NT2/D1 (cell line): Measurements from ENCODE around the gene SPPL2B.

ENCODE experiments used
- DNase-seq: peaks from one replicate; pipeline ENCODE4 v3.0.0-alpha.2; 2011; ENCODE audit warnings: low read depth, low spot score
- H3K27me3 ChIP-seq: 2 replicates; pipeline ENCODE4 v1.6.0; 2011; ENCODE audit warnings: mild to moderate bottlenecking; ENCODE audit not compliant: insufficient read length, insufficient read depth
- H3K36me3 ChIP-seq: 2 replicates; pipeline ENCODE4 v1.6.1; 2011; ENCODE audit warnings: mild to moderate bottlenecking, low read length, mixed read lengths; ENCODE audit not compliant: insufficient read depth, insufficient read length
- H3K4me1 ChIP-seq: 2 replicates; pipeline ENCODE4 v1.5.1; 2011; ENCODE audit not compliant: insufficient read depth, insufficient read length
- H3K4me3 ChIP-seq: 2 replicates; pipeline ENCODE4 v1.5.1; 2011; ENCODE audit warnings: low read depth; ENCODE audit not compliant: insufficient read length
- H3K9ac ChIP-seq: 2 replicates; pipeline ENCODE4 v1.6.0; 2011; ENCODE audit warnings: low read depth; ENCODE audit not compliant: insufficient read length
- H3K9me3 ChIP-seq: 2 replicates; pipeline ENCODE4 v1.5.1; 2011; ENCODE audit warnings: mild to moderate bottlenecking, low read length; ENCODE audit not compliant: insufficient read depth
- SUZ12 ChIP-seq: IDR thresholded peaks from 2 replicates; pipeline ENCODE4 v1.6.1; 2011; ENCODE audit not compliant: insufficient read length, insufficient read depth; ENCODE audit errors: extremely low read depth
- YY1 ChIP-seq: IDR thresholded peaks from 2 replicates; pipeline ENCODE4 v1.6.1; 2011; ENCODE audit not compliant: insufficient read length, insufficient read depth
- ZNF274 ChIP-seq: IDR thresholded peaks from 2 replicates; pipeline ENCODE4 v1.6.1; 2011; ENCODE audit warnings: mild to moderate bottlenecking, low read depth, low read length

The SPPL2B gene

GRCh38 chr19:2356036-2356646, 27.7 kb downstream of the SPPL2B start:
- Histone ChIP-seq H3K4me3 (no peak overlapping the region), H3K4me1 (peaks cover 7% of the 10 kb centered on the region), H3K27me3 (peaks cover 4% of the 10 kb centered on the region), H3K9me3 (no peaks in the 10 kb centered on the region), H3K36me3 (peaks cover 46% of the 10 kb centered on the region), H3K9ac (no peak overlapping the region)
- DNase-seq: no peak
- TF ChIP-seq YY1 (no peak), SUZ12 (no peak), ZNF274 (no peak)

- H3K27me3 ChIP-seq: peaks cover 4% of the 10 kb centered on the region
- TF ChIP-seq ZNF274 (no peak), YY1 (no peak)
- H3K4me1 ChIP-seq: peaks cover 7% of the 10 kb centered on the region
- DNase-seq: no peak
- H3K36me3 ChIP-seq: peaks cover 38% of the 10 kb centered on the region
- H3K9me3 ChIP-seq: no peaks in the 10 kb centered on the region
- no peak overlapping the region for H3K4me3 ChIP-seq
- H3K9ac ChIP-seq: no peak overlapping the region
Observed at GRCh38 chr19:2357279-2358206, 29.1 kb downstream of the SPPL2B start.

- Histone ChIP-seq H3K36me3 (peaks cover 26% of the 10 kb centered on the region), H3K9me3 (no peaks in the 10 kb centered on the region), H3K9ac (no peak overlapping the region), H3K4me3 (no peak overlapping the region), H3K4me1 (peaks cover 11% of the 10 kb centered on the region), H3K27me3 (peaks cover 4% of the 10 kb centered on the region)
- no peak for DNase-seq
- TF ChIP-seq YY1 (no peak), ZNF274 (no peak), SUZ12 (no peak)
Observed at GRCh38 chr19:2358548-2359173, 30.2 kb downstream of the SPPL2B start.

GRCh38 chr19:2359992-2360685, 31.7 kb downstream of the SPPL2B start, which contains the start of gene TMPRSS9:
Gene TMPRSS9 (plus strand): TSS chr19:2360265. CDS start chr19:2389786, 29,521 bp downstream.
- peaks cover 4% of the 10 kb centered on the region for H3K27me3 ChIP-seq
- peaks cover 11% of the 10 kb centered on the region for H3K4me1 ChIP-seq
- no peak for DNase-seq
- no peaks in the 10 kb centered on the region for H3K9me3 ChIP-seq
- no peak within 1 kb of the TSS for H3K4me3 ChIP-seq
- no peak for TF ChIP-seq YY1
- TF ChIP-seq SUZ12: no peak
- TF ChIP-seq ZNF274: no peak
- peak within 1 kb of the TSS; percentile 1 for H3K9ac ChIP-seq
- peaks cover 12% of the 10 kb centered on the region for H3K36me3 ChIP-seq

- no peak for DNase-seq
- Histone ChIP-seq H3K9ac (peak overlapping the region; percentile 1), H3K4me1 (peaks cover 11% of the 10 kb centered on the region), H3K9me3 (no peaks in the 10 kb centered on the region), H3K27me3 (peaks cover 4% of the 10 kb centered on the region), H3K36me3 (peaks cover 5% of the 10 kb centered on the region), H3K4me3 (no peak overlapping the region)
- TF ChIP-seq ZNF274 (no peak), YY1 (no peak), SUZ12 (no peak)
Observed at GRCh38 chr19:2360833-2361232, 32.3 kb downstream of the SPPL2B start.

GRCh38 chr19:2361246-2362045, 33.0 kb downstream of the SPPL2B start:
- Histone ChIP-seq H3K4me3 (no peak overlapping the region), H3K9ac (no peak overlapping the region), H3K4me1 (peaks cover 7% of the 10 kb centered on the region), H3K27me3 (peaks cover 4% of the 10 kb centered on the region), H3K36me3 (no peaks in the 10 kb centered on the region), H3K9me3 (no peaks in the 10 kb centered on the region)
- TF ChIP-seq YY1 (no peak), ZNF274 (no peak), SUZ12 (no peak)
- no peak for DNase-seq
